ENCODE results near the gene PPP1R15A.

- TF ChIP-seq POLR2A (IDR thresholded peaks at IDR 0.05): no peak
- TF ChIP-seq CTCF (IDR thresholded peaks at IDR 0.05): no peak
- TF ChIP-seq EP300 (IDR thresholded peaks at IDR 0.05): no peak
These were observed 5.0 kb upstream of the PPP1R15A start for GRCh38 chr19:48867123-48867745.
